Endothelial cell of umbilical vein (primary cell): ENCODE measurements around the gene SMOC1.

Experiments
- EZH2 ChIP-seq: IDR thresholded peaks from 2 replicates; pipeline ENCODE4 v1.6.1; 2012; ENCODE audit warnings: borderline replicate concordance, low read depth, mild to moderate bottlenecking, moderate library complexity, low read length, inconsistent platforms; ENCODE audit not compliant: severe bottlenecking
- POLR2A ChIP-seq: IDR thresholded peaks from 2 replicates; pipeline ENCODE4 v1.6.1; 2012; ENCODE audit warnings: low read depth, mild to moderate bottlenecking, control low read depth, low read length
- POLR2AphosphoS5 ChIP-seq: IDR thresholded peaks from 2 replicates; pipeline ENCODE4 v1.6.1; 2012; ENCODE audit warnings: low read depth, mild to moderate bottlenecking, control low read depth, low read length, moderate library complexity; ENCODE audit not compliant: insufficient read depth

GRCh38 chr14:69900603-69901002, 21.4 kb downstream of the SMOC1 start:
- TF ChIP-seq EZH2, result no peak
- TF ChIP-seq POLR2AphosphoS5, result no peak
- no peak for TF ChIP-seq POLR2A
